SK-N-SH (cell line): ENCODE data around the gene SLC1A2. TPM values are rescaled to one million over a fixed set of nuclear protein-coding genes. Genes with fewer than 3 reads are reported as not detected.

Source experiments
- CTCF ChIA-PET: fragments of 300-600, 350-600 bp; formaldehyde crosslinking; extraction: SDS; loops from one replicate; lab custom pipeline; 2021; lab: Yijun Ruan, JAX
- POLR2A ChIA-PET: fragments of 350-600 bp; sonication (Branson Sonifier 250); formaldehyde crosslinking; extraction: SDS; loops from one replicate; lab custom pipeline; 2020; ENCODE audit warnings: antibody characterized with exemption, inconsistent platforms; lab: Yijun Ruan, JAX
- DNase-seq: peaks from one replicate; pipeline ENCODE4 v3.0.0; 2012
- H2AFZ ChIP-seq: fragments of 200-600 bp; sonication (generic); 2 replicates; pipeline ENCODE4 v1.8.1; 2016; ENCODE audit warnings: antibody characterized with exemption, mild to moderate bottlenecking, low read depth
- H3F3A ChIP-seq: fragments of 200-600 bp; sonication (generic); replicated peaks from 2 replicates; pipeline ENCODE3; 2016; ENCODE audit warnings: antibody characterized with exemption, mild to moderate bottlenecking; ENCODE audit not compliant: insufficient read depth
- H3K27ac ChIP-seq, 2 experiments: fragments of 200-500 bp in 1 of 2; fragments of 200-600 bp in 1 of 2; sonication (Bioruptor generic) in 1 of 2; sonication (generic), shearing (Covaris generic) in 1 of 2; 2 replicates each; pipeline versions ENCODE4 v1.5.1 to v1.6.1; 2014 to 2016; ENCODE audit warnings: low read depth in 2 of 2, inconsistent platforms in 1 of 2, low read length in 1 of 2, mild to moderate bottlenecking in 1 of 2, mixed read lengths in 1 of 2
- H3K27me3 ChIP-seq: fragments of 200-600 bp; sonication (generic), shearing (Covaris generic); 2 replicates; pipeline ENCODE4 v1.6.1; 2016; ENCODE audit warnings: mixed run types; ENCODE audit not compliant: insufficient read depth
- H3K36me3 ChIP-seq, 2 experiments: fragments of 200-500 bp in 1 of 2; fragments of 200-600 bp in 1 of 2; sonication (Bioruptor generic) in 1 of 2; sonication (generic) in 1 of 2; replicated peaks in 1 of 2; 2 replicates each; pipeline versions ENCODE3 to v1.5.1; 2014 to 2016; ENCODE audit warnings: low read length in 1 of 2, mild to moderate bottlenecking in 1 of 2; ENCODE audit not compliant: insufficient read depth in 2 of 2, control insufficient read depth in 1 of 2
- H3K4me1 ChIP-seq, 2 experiments: fragments of 200-500 bp in 1 of 2; fragments of 200-600 bp in 1 of 2; sonication (Bioruptor generic) in 1 of 2; sonication (generic), shearing (Covaris generic) in 1 of 2; 2 replicates each; pipeline versions ENCODE4 v1.5.1 to v1.6.1; 2014 to 2016; ENCODE audit warnings: low read depth in 1 of 2, low read length in 1 of 2, mixed run types in 1 of 2; ENCODE audit not compliant: insufficient read depth in 2 of 2, control insufficient read depth in 1 of 2
- H3K4me2 ChIP-seq: fragments of 200-600 bp; sonication (generic), shearing (Covaris generic); 2 replicates; pipeline ENCODE4 v1.6.1; 2017; ENCODE audit warnings: mixed run types
- H3K4me3 ChIP-seq, 2 experiments: fragments of 200-500 bp in 1 of 2; fragments of 200-600 bp in 1 of 2; sonication (Bioruptor generic) in 1 of 2; sonication (generic), shearing (Covaris generic) in 1 of 2; 2 replicates each; pipeline versions ENCODE4 v1.5.1 to v1.8.1; 2014 to 2016; ENCODE audit warnings: low read depth in 2 of 2, inconsistent platforms in 1 of 2, low read length in 1 of 2, mild to moderate bottlenecking in 1 of 2, mixed read lengths in 1 of 2, moderate library complexity in 1 of 2
- H3K79me2 ChIP-seq: fragments of 200-600 bp; sonication (generic); 2 replicates; pipeline ENCODE4 v1.8.1; 2017; ENCODE audit warnings: mild to moderate bottlenecking; ENCODE audit not compliant: insufficient read depth
- H3K9ac ChIP-seq: fragments of 200-600 bp; sonication (generic); 2 replicates; pipeline ENCODE4 v1.6.1; 2017; ENCODE audit warnings: mixed run types
- H3K9me2 ChIP-seq: fragments of 200-600 bp; sonication (generic); 2 replicates; pipeline ENCODE4 v1.6.1; 2017; ENCODE audit warnings: mixed run types
- H3K9me3 ChIP-seq: fragments of 200-600 bp; sonication (generic); 2 replicates; pipeline ENCODE4 v1.6.1; 2017; ENCODE audit warnings: mixed run types, mild to moderate bottlenecking, moderate library complexity
- H4K20me1 ChIP-seq: fragments of 200-600 bp; sonication (generic); 2 replicates; pipeline ENCODE4 v1.6.1; 2017; ENCODE audit warnings: mild to moderate bottlenecking, mixed run types; ENCODE audit not compliant: insufficient read depth
- CHD2 ChIP-seq: fragments of 150-350 bp; IDR thresholded peaks from 2 replicates; pipeline ENCODE4 v1.6.1; 2018; ENCODE audit warnings: low read length; ENCODE audit not compliant: partially characterized antibody
- FOSL2 ChIP-seq: IDR thresholded peaks from 2 replicates; pipeline ENCODE4 v1.4.0; 2012; ENCODE audit warnings: low read depth, mild to moderate bottlenecking, moderate library complexity, borderline replicate concordance
- JUND ChIP-seq: IDR thresholded peaks from 2 replicates; pipeline ENCODE4 v1.4.0; 2012
- NRF1 ChIP-seq: IDR thresholded peaks from 2 replicates; pipeline ENCODE4 v1.6.1; 2012; ENCODE audit warnings: low read depth, mild to moderate bottlenecking, low read length
- POLR2AphosphoS5 ChIP-seq: IDR thresholded peaks from 2 replicates; pipeline ENCODE4 v1.6.1; 2012; ENCODE audit warnings: low read depth, low read length
- SIN3A ChIP-seq: IDR thresholded peaks from 2 replicates; pipeline ENCODE4 v1.6.1; 2012; ENCODE audit warnings: low read depth, mild to moderate bottlenecking, low read length, moderate library complexity, borderline replicate concordance
- TAF1 ChIP-seq: IDR thresholded peaks from 2 replicates; pipeline ENCODE4 v1.6.1; 2012; ENCODE audit warnings: low read depth, mild to moderate bottlenecking, low read length, moderate library complexity, borderline replicate concordance
- TEAD4 ChIP-seq: IDR thresholded peaks from 2 replicates; pipeline ENCODE4 v1.4.0; 2012; ENCODE audit warnings: mild to moderate bottlenecking, borderline replicate concordance; ENCODE audit not compliant: insufficient read depth
- YY1 ChIP-seq: IDR thresholded peaks from 2 replicates; pipeline ENCODE4 v1.4.0; 2012; ENCODE audit warnings: low read depth, mild to moderate bottlenecking
- WGBS: methylation state at CpG from one replicate; pipeline ENCODE4 v1.1.6; 2017; ENCODE audit warnings: low lambda C conversion rate; 5-methylcytosine and 5-hydroxymethylcytosine counted together
- polyA plus RNA-seq, 3 experiments: library from polyadenylated mRNA; depleted of rRNA; stranded (reverse); fragments of >200 nt; gene quantifications; 2 replicates each; pipeline ENCODE4 v1.2.3, GENCODE V29; 2012
- TF ChIP-seq, protein P1 (sequence below): fragments of 150-350 bp; IDR thresholded peaks from 2 replicates; pipeline ENCODE4 v1.6.1; 2016; ENCODE audit warnings: mild to moderate bottlenecking, low read depth, low read length
- TF ChIP-seq, protein P2 (sequence below): IDR thresholded peaks from 2 replicates; pipeline ENCODE4 v1.4.0; 2012; ENCODE audit warnings: low read depth, borderline replicate concordance
- TF ChIP-seq, protein P3 (sequence below): IDR thresholded peaks from 2 replicates; pipeline ENCODE4; 2012
- TF ChIP-seq, protein P4 (sequence below): IDR thresholded peaks from 2 replicates; pipeline ENCODE4 v1.4.0; 2012; ENCODE audit warnings: low read depth

SLC1A2 gene
- polyA plus RNA-seq, 1 of the 3 experiments (the other 2 are of a cell fraction) = under 0.01 TPM

DNA sequence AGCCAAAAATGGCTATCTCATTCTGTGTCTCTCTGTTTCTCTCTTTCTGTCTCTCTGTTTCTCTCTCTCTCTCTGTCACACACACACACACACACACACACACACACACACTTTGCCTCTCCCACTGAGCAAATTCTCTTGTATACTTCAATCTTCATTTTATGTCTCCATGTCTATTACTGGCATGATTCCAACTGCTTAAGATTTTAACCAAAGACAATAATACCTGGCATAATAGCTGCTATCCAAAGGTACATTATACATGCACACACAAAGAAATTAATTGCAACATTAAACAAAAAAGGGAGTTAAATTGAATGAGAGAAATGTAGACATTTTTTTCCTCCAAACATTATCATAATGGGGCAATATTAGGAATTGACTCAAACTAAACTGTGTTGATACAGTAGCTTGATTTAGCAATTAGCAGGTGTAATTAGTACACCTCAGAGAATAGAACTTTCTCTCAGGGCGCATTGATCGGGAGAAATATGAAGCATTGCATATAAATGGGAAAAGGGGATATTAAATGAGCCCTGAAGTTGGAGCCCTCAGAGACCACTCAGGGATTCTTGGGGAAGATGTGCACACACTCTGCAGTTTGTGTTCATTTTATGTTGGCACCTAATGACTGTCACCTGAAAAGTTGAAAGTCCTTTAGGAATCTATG is 17.4 kb upstream of the SLC1A2 start:
- H3K79me2 ChIP-seq = no peaks in the 10 kb centered on the region
- no peaks in the 10 kb centered on the region for H3F3A ChIP-seq
- no peak for DNase-seq
- no peak overlapping the region for H3K27ac ChIP-seq
- 72% methylated on average over 2 of the region's 2 CpGs for WGBS
- H3K4me3 ChIP-seq = no peak overlapping the region
- no peak overlapping the region for H3K4me2 ChIP-seq
- TF ChIP-seq FOSL2 (no peak), POLR2AphosphoS5 (no peak), NRF1 (no peak), CHD2 (no peak)
- TF ChIP-seq, protein P1, sequence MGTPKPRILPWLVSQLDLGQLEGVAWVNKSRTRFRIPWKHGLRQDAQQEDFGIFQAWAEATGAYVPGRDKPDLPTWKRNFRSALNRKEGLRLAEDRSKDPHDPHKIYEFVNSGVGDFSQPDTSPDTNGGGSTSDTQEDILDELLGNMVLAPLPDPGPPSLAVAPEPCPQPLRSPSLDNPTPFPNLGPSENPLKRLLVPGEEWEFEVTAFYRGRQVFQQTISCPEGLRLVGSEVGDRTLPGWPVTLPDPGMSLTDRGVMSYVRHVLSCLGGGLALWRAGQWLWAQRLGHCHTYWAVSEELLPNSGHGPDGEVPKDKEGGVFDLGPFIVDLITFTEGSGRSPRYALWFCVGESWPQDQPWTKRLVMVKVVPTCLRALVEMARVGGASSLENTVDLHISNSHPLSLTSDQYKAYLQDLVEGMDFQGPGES = no peak
- no peak overlapping the region for H3K9ac ChIP-seq
- H3K27me3 ChIP-seq = peaks cover 35% of the 10 kb centered on the region; the same call in 1 of the 2 replicates
- no peaks in the 10 kb centered on the region for H3K9me2 ChIP-seq
- POLR2A ChIA-PET = no interaction called here
- H3K36me3 ChIP-seq = no peaks in the 10 kb centered on the region
- H2AFZ ChIP-seq = no peak overlapping the region
- no peaks in the 10 kb centered on the region for H3K4me1 ChIP-seq
- no peaks in the 10 kb centered on the region for H3K9me3 ChIP-seq
- no peaks in the 10 kb centered on the region for H4K20me1 ChIP-seq
- CTCF ChIA-PET = interaction anchor here (1.1 to 1.4 kb wide), 3 partner anchors 17 to 32 kb away, joined by 3 to 4 read pairs (median 3); partner anchors contain the start of gene SLC1A2

DNA sequence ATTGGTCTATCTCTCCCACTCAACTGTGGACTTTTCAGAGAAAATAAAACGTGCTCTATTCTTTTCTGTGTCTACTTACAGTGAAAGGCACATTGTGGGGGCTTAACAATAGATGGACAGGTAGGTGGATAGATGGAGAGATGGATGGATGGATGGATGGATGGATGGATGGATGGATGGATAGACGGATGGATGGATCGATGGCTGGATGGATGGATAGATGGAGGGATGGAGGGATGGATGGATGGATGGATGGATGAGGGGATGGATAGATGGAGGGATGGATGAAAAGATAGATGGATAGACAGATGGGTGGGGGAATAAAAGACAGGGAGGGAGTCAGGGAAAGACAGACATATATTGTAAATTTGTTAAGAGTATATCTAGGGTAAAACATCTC is 14.2 kb upstream of the SLC1A2 start:
- Histone ChIP-seq H4K20me1 (no peaks in the 10 kb centered on the region), H3K4me2 (no peak overlapping the region), H3F3A (no peaks in the 10 kb centered on the region), H2AFZ (no peak overlapping the region), H3K79me2 (no peaks in the 10 kb centered on the region), H3K36me3 (no peaks in the 10 kb centered on the region), H3K9me3 (no peaks in the 10 kb centered on the region), H3K9me2 (no peaks in the 10 kb centered on the region), H3K9ac (no peak overlapping the region), H3K4me3 (no peak overlapping the region), H3K4me1 (no peaks in the 10 kb centered on the region), H3K27me3 (peaks cover 45% of the 10 kb centered on the region; the same call in 1 of the 2 replicates), H3K27ac (no peak overlapping the region)
- POLR2A ChIA-PET = no interaction called here
- TF ChIP-seq TEAD4 (no peak), TAF1 (no peak), YY1 (no peak), NRF1 (no peak), JUND (no peak), SIN3A (no peak)
- TF ChIP-seq, protein P2, sequence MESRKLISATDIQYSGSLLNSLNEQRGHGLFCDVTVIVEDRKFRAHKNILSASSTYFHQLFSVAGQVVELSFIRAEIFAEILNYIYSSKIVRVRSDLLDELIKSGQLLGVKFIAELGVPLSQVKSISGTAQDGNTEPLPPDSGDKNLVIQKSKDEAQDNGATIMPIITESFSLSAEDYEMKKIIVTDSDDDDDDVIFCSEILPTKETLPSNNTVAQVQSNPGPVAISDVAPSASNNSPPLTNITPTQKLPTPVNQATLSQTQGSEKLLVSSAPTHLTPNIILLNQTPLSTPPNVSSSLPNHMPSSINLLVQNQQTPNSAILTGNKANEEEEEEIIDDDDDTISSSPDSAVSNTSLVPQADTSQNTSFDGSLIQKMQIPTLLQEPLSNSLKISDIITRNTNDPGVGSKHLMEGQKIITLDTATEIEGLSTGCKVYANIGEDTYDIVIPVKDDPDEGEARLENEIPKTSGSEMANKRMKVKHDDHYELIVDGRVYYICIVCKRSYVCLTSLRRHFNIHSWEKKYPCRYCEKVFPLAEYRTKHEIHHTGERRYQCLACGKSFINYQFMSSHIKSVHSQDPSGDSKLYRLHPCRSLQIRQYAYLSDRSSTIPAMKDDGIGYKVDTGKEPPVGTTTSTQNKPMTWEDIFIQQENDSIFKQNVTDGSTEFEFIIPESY = no peak
- TF ChIP-seq, protein P3, sequence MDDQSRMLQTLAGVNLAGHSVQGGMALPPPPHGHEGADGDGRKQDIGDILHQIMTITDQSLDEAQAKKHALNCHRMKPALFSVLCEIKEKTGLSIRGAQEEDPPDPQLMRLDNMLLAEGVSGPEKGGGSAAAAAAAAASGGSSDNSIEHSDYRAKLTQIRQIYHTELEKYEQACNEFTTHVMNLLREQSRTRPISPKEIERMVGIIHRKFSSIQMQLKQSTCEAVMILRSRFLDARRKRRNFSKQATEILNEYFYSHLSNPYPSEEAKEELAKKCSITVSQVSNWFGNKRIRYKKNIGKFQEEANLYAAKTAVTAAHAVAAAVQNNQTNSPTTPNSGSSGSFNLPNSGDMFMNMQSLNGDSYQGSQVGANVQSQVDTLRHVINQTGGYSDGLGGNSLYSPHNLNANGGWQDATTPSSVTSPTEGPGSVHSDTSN = no peak
- TF ChIP-seq, protein P4, sequence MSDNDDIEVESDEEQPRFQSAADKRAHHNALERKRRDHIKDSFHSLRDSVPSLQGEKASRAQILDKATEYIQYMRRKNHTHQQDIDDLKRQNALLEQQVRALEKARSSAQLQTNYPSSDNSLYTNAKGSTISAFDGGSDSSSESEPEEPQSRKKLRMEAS = no peak
- CTCF ChIA-PET = interaction anchor here (1.3 kb wide), 1 partner anchor 55 kb away, joined by 4 read pairs; no protein-coding TSS in a partner anchor
- WGBS = 43% methylated on average over 3 of the region's 3 CpGs
- no peak for DNase-seq
